Vagina (tissue), 2 donors: ENCODE results near the gene BACE1-AS.

Experiments used
- CTCF ChIP-seq, 3 experiments: fragments of 450-650 bp in 2 of 3; fragments of 200-600 bp in 1 of 3; sonication (generic) in 1 of 3; IDR thresholded peaks; one replicate each; pipeline ENCODE4 v1.5.1; 2017 to 2019; ENCODE audit warnings: antibody characterized with exemption in 3 of 3, mild to moderate bottlenecking in 2 of 3, moderate library complexity in 2 of 3
- POLR2AphosphoS5 ChIP-seq, 2 donors: sonication (generic); formaldehyde crosslinking; IDR thresholded peaks; one replicate each; pipeline ENCODE4 v1.9.0; 2017; ENCODE audit warnings: antibody characterized with exemption in 2 of 2, mild to moderate bottlenecking in 2 of 2, low read depth in 1 of 2; ENCODE audit not compliant: insufficient read depth in 1 of 2

GRCh38 chr11:117265745-117266144, 25.4 kb upstream of the BACE1-AS start:
- TF ChIP-seq CTCF (IDR thresholded peaks at IDR 0.05) (no peak), POLR2AphosphoS5 (IDR thresholded peaks at IDR 0.05; ENCODE audit: insufficient read depth in 1 of 2, low read depth in 1 of 2) (no peak)
